Activated T-helper 1 cell treated with Interleukin-2 at 50 U/mL for 16 hours (primary cell): ENCODE measurements around the gene TMPRSS4.

ENCODE experiments used
- DNase-seq: peaks from one replicate; pipeline ENCODE4 v3.0.0-alpha.2; 2020; ENCODE audit warnings: low read depth

Gene TMPRSS4

DNA sequence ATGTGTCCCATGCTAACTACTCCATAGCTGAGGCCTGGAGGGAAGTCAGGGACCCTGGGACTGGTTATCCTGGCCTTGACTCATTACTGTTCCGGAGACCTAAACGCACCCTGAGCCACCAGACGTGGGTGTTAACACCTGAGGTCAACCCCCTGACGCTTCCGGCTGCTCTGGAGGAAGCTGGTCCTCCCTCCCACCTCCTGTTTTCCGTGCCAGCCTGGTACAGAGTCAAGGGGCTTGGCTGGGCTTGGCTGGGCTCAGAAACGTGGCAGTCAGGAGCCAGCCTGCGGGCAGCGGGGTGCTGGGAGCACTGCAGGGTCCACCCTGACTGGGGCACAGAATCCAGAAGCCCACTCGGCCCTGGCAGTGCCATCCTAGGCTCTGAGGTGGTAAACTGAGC lies 2.6 kb downstream of the TMPRSS4 start:
- no peak for DNase-seq

DNA sequence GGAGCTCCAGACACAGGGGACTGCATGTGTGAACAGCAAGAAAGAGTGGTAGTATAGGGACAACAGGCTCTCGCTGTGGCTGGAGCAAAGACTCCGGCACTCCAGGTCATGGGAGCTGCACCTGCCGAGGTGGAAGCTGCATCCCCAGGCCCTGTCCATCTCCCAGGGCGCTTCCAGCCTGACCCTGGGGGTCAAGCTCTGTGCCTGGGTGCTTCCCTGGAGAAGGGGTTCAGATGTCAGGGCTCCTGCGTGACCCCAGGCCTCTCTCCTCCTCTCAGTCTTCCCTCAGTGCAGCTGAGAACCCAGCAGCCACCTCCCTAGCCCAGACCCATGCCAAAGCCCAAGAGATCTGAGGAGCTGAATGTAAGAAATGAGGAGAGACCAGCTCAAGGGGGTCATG lies 3.4 kb downstream of the TMPRSS4 start:
- DNase-seq, result no peak

DNA sequence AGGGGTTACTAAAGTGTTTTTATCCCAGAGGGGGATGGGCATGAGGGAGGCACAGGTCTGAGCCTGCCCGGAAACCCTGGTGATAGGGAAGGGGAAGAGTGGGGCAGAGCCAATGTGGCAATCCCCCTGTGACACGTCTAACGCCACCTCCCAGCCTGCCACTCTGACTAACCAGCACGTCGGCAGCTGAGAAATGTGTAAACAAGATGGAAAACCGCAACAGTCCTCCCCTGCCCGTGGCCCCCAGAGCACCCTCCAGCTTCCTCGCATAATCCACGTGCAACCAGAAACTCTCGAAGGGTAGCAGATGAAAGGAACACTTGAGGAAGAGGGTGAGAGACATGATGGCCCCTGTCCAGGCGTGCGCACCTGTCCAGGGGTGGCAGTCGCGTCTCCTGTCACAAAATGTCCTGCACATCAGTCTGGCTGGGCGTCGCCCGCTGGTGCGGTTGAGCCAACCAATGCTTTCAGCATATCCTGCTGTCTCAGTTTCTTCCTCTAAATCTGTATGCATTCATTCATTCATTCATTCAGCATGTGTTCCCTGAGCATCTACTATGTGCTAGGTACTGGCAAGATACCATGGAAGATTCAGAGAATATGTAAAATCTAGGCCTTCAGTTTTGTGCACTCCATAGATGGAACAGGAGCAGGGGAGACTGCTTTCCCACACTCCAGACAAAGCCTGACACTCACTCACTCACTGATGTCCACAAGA lies 4.5 kb downstream of the TMPRSS4 start:
- DNase-seq, result no peak

DNA sequence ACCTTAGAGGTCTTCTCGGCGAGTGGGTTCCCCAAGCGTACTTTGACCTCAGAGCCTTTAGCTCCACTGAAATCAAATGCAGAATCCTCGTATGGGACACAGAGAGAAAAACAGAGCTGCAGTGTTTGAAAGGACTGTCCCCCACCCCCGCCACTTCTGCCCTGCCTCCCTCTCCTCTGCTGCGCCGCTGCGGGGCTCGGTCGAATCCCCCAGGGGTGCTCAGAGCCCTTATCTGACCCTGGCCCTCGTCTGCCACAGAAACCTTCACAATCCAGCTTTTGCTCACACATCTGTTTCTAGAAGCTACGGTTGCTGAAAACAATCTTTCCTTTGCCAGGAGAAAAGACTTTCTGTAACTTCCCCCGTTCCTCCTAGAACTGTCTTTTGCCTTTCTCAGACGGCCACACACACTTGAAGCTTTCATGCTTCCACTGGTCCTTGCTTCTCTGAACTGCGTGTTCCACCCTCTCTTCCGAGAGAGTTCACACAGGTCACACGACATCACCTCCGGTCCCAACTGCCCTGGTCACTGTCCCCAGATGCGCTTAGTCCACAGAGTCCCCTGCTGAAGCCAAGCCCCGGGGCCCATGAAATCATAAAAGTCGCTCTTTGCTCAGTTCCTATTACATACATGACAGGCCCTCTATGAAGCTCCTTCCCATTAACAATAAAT lies 6.1 kb downstream of the TMPRSS4 start:
- DNase-seq, result no peak

DNA sequence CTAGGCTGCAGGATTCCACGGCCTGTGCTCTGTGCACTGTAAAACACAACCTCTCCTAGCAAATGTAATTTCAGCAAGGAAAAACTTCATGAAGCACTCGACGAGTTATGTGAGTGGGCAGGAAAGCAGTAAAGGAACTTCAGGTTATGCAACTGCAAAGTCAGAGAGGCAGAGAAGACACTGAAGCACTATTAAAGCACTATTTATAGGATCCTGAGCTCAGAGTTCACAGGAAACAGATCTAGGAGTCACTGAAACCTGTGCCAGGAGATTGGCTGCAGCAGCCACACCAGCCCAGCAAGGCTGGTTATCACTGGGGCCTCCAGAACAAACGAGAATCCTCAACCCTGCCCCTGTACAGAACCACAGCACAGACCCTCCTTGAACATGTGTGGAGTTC lies 7.4 kb downstream of the TMPRSS4 start:
- no peak for DNase-seq

DNA sequence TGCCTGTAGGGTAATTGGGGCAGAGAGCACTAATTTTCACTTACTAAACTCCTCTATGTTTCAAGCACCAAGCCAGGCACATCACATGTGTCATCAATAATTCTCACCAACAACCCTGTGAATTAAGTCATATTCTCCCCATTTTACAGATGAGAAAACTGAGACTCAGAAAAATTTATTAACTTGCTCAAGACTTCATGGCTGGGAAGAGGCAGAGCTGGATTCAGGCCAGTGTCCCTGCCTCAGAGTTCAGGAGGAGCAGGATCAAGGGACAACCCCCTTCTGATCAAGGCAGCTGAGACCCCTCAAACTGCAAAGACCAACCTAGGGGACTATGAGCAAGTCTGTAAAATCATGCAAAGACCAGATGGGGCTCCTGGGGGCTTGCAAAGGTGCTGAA lies 7.8 kb downstream of the TMPRSS4 start:
- DNase-seq, result no peak

DNA sequence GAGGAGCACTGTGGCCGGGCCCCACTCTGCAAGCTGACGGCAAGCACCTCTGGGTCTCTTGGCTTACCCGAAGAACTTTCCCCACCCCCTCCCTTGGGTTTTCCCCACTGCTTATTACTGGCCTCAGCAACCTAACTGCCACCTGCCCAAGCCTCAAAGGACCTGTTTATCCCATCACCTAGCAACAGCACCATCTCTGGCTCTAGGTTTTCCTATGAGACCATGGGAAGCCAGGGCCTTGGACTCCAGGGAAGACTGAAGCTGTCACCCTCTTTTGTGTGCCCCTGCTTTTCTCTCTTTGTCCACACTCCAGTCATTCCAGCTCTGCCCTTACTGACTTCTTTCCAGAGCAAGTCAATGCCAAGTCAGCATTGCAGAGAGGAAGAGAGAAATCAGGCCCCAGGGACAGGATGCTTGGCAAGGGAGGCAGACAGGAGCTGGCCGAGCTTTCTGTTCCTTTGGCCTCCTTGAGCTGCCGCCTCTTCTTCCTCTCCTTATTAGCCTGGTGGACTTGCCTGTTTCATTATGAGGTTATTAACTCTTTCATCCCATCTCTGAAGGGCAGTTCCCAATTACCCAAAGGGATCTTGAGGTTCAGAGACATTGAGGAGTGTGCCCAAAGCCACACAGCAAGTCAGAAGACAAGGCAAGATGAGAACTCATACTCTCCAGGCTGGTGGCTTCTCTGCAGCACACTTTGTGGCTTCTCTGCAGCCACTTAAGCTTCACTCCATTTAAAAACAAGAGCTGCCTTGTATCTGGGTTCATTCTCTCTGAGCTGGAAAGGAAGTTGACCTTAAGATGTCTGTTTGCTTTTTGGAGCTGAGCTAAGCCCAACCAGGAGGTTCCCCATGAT lies 10.3 kb downstream of the TMPRSS4 start, which contains the start of gene SMIM35:
Gene SMIM35 (minus strand): TSS at position 51 of the 856 bp plus-strand sequence. CDS start 206 bp downstream, outside the sequence.
- no peak for DNase-seq

DNA sequence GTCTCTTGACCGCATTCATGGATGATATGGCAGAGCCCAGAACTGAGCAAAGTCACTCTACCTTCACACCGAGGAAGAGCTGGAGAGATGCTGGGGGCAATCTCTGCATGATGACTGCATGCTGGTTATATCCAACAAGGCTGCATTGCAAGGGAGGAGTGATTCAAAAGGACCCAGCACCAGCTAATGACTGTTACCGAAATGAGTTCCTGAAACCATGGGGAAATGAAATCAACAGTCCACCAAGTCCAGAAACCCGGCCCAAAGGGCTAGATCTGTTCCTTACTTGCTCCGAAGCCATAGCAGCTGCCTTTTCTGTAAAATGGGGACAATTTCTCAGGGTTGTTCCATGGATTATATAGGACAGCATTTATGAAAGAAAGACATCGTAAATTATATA lies 11.1 kb downstream of the TMPRSS4 start:
- no peak for DNase-seq

DNA sequence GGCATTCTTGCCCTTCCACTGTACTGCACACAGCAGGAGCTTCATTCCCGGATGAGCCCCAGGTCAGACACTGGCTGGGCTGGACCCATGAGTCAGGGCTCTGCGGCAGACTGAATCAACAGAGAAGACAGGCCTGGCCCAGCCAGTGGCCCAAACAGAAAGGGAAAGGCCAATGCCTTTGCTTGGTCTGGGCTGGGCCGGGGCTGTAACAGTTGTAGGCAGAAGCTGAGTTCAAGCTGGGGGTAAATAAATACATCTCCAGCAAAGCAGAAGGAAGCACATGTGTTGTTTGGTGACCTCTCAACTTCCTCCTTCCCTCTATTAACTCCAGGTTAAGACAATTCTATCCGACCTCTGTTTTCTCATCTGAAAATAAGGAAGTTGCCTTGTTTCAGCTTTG lies 11.7 kb downstream of the TMPRSS4 start:
- no peak for DNase-seq

DNA sequence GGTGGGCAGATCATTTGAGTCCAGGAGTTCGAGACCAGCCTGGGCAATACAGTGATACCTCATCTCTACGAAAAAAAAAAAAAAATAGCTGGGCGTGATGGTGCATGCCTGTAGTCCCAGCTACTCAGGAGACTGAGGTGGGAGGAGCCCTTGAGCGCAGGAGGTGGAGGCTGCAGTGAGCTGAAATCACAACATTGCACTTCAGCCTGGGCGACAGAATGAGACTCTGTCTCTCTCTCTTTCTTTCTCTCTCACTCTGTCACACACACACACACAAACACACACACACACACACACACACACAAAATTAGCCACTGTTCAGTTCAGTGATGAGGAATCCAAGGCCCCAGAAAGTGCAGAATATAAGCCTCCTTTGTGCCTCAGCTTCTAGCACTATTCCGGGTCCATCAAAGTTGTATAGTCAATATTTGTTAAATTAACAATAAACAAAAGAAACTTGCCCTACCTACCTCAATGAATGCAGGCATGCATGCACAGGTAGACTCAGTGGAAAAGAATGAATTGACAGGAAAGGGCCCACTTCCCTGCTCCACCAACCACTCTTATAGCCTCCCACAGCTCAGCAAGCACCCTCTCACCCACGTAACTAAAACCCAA lies 13.8 kb downstream of the TMPRSS4 start:
- no peak for DNase-seq

DNA sequence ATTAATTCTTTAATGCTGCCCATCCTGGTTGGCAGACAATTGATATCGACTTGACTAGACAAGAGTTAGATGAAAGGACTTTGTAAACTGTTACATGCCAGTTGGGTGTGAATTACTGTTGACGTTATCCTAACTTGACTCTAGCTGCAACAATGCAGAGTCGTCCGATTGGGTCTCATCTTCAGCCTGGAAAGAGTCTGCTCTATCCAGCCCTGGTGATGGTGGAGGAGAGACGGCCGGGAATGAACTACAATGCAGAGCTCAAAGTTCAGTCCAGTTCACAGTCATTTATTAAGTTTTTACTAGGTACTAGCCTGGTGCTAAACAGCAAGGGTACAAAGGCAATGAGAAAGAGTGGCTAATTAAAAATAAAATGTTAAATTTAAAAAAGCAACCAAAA lies 14.8 kb downstream of the TMPRSS4 start:
- no peak for DNase-seq

DNA sequence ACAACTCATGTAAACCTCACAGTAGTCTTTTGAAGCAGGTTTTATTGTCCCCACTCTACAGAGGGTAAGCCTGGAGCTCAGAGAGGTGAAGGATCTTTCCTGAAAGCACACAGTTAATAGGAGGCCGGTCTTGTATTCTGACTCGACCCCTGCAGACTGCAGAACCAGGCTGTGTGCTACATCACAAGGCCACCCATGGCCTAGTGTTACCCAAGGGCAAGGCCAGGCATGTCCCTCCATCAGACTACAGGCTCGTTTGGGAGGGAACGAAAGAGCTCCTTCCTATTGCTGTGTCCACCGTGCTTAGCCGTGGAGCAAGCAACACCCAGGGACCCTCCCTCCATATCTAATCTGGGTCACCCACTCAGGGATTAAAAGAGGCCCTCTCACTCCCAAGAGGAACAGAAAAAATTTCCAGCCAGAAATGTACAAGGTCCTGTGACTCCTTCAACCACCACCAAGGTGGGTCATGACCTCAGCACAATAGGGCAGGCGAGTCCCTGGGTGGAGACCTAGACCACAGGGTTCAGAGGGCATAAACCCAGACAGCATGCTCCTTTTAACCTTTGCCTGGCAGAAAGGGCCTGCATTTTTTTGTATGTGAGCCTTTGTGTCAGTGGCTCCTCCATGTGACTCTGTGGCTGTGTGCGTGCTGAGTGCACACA lies 16.2 kb downstream of the TMPRSS4 start:
- no peak for DNase-seq

DNA sequence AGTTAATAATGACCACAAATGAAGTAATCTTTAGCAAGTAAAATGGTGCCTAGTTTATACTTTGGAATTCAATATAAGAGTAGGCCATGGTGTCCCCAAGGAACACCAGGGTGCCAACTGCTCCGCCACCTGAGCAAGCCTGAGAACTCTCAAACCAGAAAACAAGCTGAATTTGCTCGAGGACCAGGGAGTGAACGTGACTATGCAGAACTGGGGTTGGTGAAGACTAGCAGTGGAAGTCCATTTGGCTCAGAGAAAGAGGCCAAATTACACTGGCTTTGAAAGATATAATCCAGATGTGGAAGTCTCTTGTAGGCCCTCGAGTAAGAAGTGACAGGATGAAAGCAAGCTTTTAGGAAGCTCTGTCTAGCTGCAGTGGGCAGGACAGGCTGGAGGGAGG lies 18.6 kb downstream of the TMPRSS4 start:
- no peak for DNase-seq

DNA sequence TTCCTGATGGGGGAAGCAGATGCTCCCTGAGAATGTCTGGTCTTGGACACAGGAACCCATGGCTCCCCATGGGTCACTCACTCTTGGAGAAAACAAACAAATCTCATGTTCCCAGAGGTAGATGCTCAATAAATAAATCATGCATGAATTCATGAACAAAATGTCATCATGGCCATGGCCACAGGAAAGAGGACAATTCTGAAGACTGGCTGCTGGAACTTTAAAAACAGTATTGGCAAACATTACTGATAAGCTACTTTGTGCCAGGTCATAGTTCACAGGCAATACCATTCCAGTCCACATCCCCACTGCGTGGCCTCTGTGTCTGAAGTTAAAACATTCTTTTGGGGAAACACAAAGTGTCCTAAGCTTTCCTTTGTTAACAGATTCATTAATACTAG lies 19.1 kb downstream of the TMPRSS4 start:
- DNase-seq, result no peak

DNA sequence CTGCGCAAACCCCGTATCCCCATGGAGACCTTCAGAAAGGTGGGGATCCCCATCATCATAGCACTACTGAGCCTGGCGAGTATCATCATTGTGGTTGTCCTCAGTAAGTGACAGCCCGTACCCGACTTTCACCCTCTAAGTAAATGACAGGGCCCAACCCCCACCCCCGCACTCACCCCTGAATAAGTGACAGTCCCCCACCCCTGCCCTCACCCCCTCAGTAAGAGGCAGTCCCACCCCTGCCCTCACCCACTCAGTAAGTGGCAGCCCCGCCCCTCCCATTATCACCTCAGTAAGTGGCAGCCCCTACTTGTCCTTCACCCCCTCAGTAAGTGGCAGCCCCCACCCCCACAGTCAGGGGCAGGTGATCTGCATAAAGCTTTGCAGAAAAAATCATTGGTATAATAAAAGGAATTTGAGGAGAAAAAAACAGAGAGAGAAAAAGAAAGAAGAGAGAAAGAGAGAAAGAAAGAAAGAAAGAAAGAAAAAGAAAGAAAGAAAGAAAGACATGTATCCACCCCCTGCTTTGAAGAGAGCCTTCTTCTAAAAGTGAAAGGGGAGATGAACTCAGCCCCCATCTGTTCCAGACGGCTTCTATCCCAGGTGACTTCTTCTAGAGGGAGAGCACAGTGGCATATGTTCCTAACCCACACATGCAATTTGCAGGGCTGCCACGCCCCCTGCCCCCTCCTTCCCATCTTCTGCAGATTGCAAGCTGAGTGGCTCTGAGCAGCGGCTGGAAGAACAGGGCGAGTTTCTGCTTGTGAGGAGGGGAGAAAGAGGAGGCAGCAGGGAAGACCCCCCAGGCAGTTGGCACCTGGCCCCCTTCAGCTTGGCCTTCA lies 22.3 kb downstream of the TMPRSS4 start:
- no peak for DNase-seq

DNA sequence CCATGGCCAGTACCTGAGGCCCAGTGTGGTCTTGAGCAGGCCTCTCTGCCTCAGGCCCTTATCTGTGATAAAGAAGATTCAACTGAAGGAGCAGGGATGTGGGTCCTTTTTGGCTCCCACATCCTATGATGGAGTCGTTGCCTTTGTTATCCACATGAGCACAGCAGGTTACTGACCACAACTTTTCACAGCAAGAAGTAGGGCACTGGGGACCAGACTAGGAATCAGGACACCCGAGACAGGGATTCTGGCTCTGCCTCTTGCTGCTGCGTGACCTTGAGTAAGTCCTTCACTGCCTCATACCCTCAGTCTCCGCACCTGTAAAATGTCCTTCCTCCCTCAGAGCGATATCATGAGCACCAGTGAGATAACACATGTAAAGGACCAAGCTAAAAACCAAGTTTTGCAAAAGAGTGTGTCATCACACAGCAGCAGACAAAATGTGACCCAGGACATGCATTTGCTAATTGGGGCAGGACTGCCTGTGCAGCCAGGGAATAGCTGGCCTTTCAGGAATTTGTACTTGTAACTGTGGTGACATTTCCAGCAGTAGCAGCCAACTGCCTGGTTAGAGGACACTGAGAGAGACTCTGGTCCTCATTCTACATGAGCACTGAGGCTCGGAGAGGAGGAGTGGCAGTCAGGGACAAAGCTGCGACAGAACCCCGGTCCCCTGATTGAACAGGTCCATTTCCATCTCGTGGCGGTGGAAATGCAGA lies 23.1 kb downstream of the TMPRSS4 start:
- DNase-seq, result no peak

DNA sequence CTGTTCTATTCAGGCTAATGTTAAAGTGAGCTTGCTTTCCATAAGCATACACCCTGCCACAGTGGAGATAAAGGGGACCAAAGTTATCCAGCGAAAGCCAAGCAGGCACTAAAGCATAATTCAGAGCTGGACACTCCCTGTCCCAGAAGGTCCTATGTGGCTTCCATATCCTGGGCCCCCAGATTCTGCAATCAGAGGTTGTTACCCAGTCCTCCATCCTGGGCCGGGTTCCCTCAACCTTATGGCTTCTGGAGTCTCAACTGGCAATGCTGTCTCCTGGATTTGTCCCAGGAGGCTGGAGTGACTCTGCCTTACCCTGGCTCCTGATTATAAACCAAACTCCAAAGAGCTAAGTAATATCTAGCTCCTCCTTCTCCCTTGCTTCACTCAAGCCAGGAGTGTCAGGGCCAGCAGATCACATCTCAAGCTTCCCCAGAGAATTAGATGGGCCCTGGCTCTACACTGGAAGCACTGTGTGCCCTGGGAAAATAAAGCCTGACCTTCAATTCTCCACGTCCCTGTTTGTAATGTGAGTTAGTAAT lies 23.9 kb downstream of the TMPRSS4 start:
- no peak for DNase-seq

DNA sequence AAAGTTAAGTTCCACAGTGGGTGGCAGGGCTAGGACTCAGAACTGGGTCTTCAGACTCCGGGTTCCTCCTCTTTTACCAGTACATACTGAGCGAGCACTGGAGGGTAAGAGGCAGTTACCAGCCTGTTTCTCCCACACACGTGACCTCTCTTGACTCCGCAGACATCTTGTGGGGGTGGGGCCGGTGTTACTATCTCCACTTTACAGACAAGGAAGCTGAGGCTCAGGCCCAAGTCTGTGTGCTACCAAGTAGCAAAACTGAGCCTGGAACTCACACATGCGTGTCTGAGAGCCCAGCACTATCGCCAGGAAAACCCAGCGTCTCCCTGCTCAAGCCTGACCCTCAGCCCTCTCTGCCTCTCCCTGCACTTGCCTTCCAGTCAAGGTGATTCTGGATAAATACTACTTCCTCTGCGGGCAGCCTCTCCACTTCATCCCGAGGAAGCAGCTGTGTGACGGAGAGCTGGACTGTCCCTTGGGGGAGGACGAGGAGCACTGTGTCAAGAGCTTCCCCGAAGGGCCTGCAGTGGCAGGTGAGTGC lies 25.9 kb downstream of the TMPRSS4 start:
- no peak for DNase-seq

DNA sequence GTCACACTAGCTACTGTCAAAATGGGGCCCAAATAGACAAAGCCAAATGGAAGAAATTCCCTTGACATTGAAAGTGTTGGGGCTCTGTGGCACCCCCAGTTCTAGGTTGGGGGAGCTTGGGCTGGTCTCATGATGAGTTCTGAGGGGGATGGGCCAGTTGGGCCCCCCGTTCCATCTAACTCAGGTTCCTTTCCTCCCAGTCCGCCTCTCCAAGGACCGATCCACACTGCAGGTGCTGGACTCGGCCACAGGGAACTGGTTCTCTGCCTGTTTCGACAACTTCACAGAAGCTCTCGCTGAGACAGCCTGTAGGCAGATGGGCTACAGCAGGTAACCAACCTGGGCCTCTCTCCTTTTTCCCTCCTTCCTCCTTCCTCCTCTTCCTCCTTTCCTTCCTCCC lies 27.6 kb downstream of the TMPRSS4 start:
- DNase-seq, result no peak
